Measurements from ENCODE around the gene R3HDM2.
A peak's percentile ranks its signal among the peaks of the same experiment; 100 is the strongest.

The R3HDM2 gene

GRCh38 chr12:57439762-57440266 is 9.0 kb upstream of the R3HDM2 start:
- POLR2A ChIA-PET (ENCODE audit: low non-redundant PET): no interaction called here
- CTCF ChIA-PET: interaction anchor here (0.9 kb wide), 1 partner anchor 13 kb away, joined by 4 read pairs; no protein-coding TSS in a partner anchor
- no peak overlapping the region for H3K27ac ChIP-seq
- no peak for TF ChIP-seq CTCF (conservative IDR thresholded peaks at IDR 0.05; ENCODE audit: low read depth)
- DNase-seq (ENCODE audit: low spot score): no peak

GRCh38 chr12:57438400-57438799 is 7.6 kb upstream of the R3HDM2 start:
- H3K27ac ChIP-seq: no peak overlapping the region
- no peak for TF ChIP-seq CTCF (conservative IDR thresholded peaks at IDR 0.05; ENCODE audit: low read depth)
- POLR2A ChIA-PET (ENCODE audit: low non-redundant PET): no interaction called here
- no peak for DNase-seq (ENCODE audit: low spot score)
- CTCF ChIA-PET: no interaction called here

- no peak for TF ChIP-seq CTCF (conservative IDR thresholded peaks at IDR 0.05; ENCODE audit: low read depth)
- no peak for DNase-seq (ENCODE audit: low spot score)
- ChIA-PET CTCF (interaction anchor here (0.6 kb wide), 1 partner anchor 13 kb away, joined by 4 read pairs; no protein-coding TSS in a partner anchor), POLR2A (ENCODE audit: low non-redundant PET) (no interaction called here)
- H3K27ac ChIP-seq: no peak overlapping the region
Observed at GRCh38 chr12:57435293-57435692, 4.5 kb upstream of the R3HDM2 start.

GRCh38 chr12:57434517-57435223 is 3.8 kb upstream of the R3HDM2 start, which contains the start of gene INHBC:
TSS of gene INHBC (plus strand) at chr12:57434784. CDS start at chr12:57434887, 103 bp downstream.
- DNase-seq (ENCODE audit: low spot score): no peak

GRCh38 chr12:57433370-57433769 is 2.5 kb upstream of the R3HDM2 start:
- H3K27ac ChIP-seq: no peak overlapping the region
- no peak for TF ChIP-seq CTCF (conservative IDR thresholded peaks at IDR 0.05; ENCODE audit: low read depth)
- ChIA-PET POLR2A (ENCODE audit: low non-redundant PET) (no interaction called here), CTCF (interaction anchor here (0.6 to 1.6 kb wide), 2 partner anchors 20 to 373 kb away, joined by 5 read pairs; no protein-coding TSS in a partner anchor)
- no peak for DNase-seq (ENCODE audit: low spot score)

More at GRCh38 chr12:57434517-57435223, 3.8 kb upstream of the R3HDM2 start, which contains the start of gene INHBC:
- CTCF ChIA-PET: interaction anchor here (0.6 kb wide), 1 partner anchor 14 kb away, joined by 4 read pairs; no protein-coding TSS in a partner anchor
- TF ChIP-seq CTCF (conservative IDR thresholded peaks at IDR 0.05; ENCODE audit: low read depth): no peak
- no peak within 1 kb of the TSS for H3K27ac ChIP-seq
- POLR2A ChIA-PET (ENCODE audit: low non-redundant PET): interaction anchor here (0.5 kb wide), 1 partner anchor 9 kb away, joined by 4 read pairs; no protein-coding TSS in a partner anchor

GRCh38 chr12:57431654-57432188 is 878 bp upstream of the R3HDM2 start:
- DNase-seq (ENCODE audit: low spot score): no peak
- ChIA-PET POLR2A (ENCODE audit: low non-redundant PET) (no interaction called here), CTCF (interaction anchor here (1.6 kb wide), 1 partner anchor 21 kb away, joined by 5 read pairs; no protein-coding TSS in a partner anchor)
- no peak for TF ChIP-seq CTCF (conservative IDR thresholded peaks at IDR 0.05; ENCODE audit: low read depth)
- 0 out of 2 replicates have a peak overlapping the region, but pooled peaks have one; percentile 4 for H3K27ac ChIP-seq
